HEK293 (cell line): Measurements from ENCODE around the gene ZNF735.

Experiments
- CTCF ChIP-seq: fragments of 450-650 bp; formaldehyde crosslinking; IDR thresholded peaks from 2 replicates; pipeline ENCODE4 v1.5.1; 2016; ENCODE audit warnings: missing biosample characterization, missing genetic modification characterization
- REST ChIP-seq: fragments of 450-650 bp; formaldehyde crosslinking; IDR thresholded peaks from 2 replicates; pipeline ENCODE4 v1.5.1; 2016; ENCODE audit warnings: missing biosample characterization, missing genetic modification characterization
- TCF7L2 ChIP-seq: IDR thresholded peaks from 2 replicates; pipeline ENCODE4 v1.6.1; 2011; ENCODE audit warnings: low read depth, mild to moderate bottlenecking, inconsistent platforms, low read length, moderate library complexity, borderline replicate concordance
- ZNF324 ChIP-seq: fragments of 450-650 bp; formaldehyde crosslinking; IDR thresholded peaks from 2 replicates; pipeline ENCODE4 v1.5.1; 2016; ENCODE audit warnings: missing biosample characterization, missing genetic modification characterization
- ZNF768 ChIP-seq: fragments of 450-650 bp; formaldehyde crosslinking; IDR thresholded peaks from 2 replicates; pipeline ENCODE4 v1.5.1; 2018; ENCODE audit warnings: missing biosample characterization, mild to moderate bottlenecking, missing genetic modification characterization

DNA sequence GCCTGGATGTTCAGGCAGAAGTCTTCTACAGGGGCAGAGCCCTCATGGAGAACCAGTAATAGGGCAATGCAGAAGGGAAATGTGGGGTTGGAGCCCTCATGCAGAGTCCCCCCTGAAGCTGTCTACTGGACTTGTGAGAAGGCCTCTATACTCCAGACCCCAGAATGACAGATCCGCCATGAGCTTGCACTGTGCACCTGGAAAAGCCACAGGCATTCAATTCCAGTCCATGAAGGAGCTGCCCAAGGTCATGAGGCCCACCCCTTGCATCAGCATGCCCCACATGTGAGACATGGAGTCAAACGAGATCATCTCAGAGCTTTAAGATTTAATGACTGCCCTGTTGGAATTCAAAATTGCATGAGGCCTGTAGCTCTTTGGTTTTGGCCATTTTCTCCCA is 16.4 kb downstream of the ZNF735 start:
- TF ChIP-seq CTCF (tag by site-specific recombination) (no peak), ZNF324 (tag by site-specific recombination) (no peak), ZNF768 (no peak), TCF7L2 (no peak), REST (tag by site-specific recombination) (no peak)
